Thyroid gland (tissue), 4 donors: Measurements from ENCODE around the gene ATP4B.

Source experiments
- CTCF ChIP-seq, 6 experiments: fragments of 200-600 bp in 3 of 6; fragments of 450-650 bp in 3 of 6; sonication (generic) in 3 of 6; IDR thresholded peaks; one replicate each; pipeline ENCODE4 v1.5.1; 2016 to 2019; ENCODE audit warnings: antibody characterized with exemption in 6 of 6, mild to moderate bottlenecking in 2 of 6, inconsistent platforms in 1 of 6, moderate library complexity in 1 of 6
- POLR2A ChIP-seq, 2 donors: fragments of 450-650 bp; IDR thresholded peaks; one replicate each; pipeline ENCODE4 v1.6.1; 2017; ENCODE audit warnings: antibody characterized with exemption in 2 of 2, mild to moderate bottlenecking in 2 of 2, moderate library complexity in 1 of 2

- TF ChIP-seq CTCF (IDR thresholded peaks at IDR 0.05) (no peak), POLR2A (IDR thresholded peaks at IDR 0.05) (no peak)
Measured at GRCh38 chr13:113602291-113602988, 55.6 kb downstream of the ATP4B start.
